Activated CD4-positive, alpha-beta T cell treated with anti-CD3 and anti-CD28 coated beads, Interleukin-2, amount 10 ng/mL, durations not matched to agents 7 days and 5 days (primary cell): ENCODE results near the gene SH3BP4. TPM values are rescaled to one million over a fixed set of nuclear protein-coding genes. Genes with fewer than 3 reads are reported as not detected.

Experiments used
- CTCF ChIA-PET: fragments of 350-600 bp; sonication (Branson Sonifier 250); formaldehyde crosslinking; loops from one replicate; lab custom pipeline; 2021; ENCODE audit warnings: antibody characterized with exemption; lab: Charles Lee
- POLR2A ChIA-PET: fragments of 350-600 bp; sonication (Branson Sonifier 250); formaldehyde crosslinking; loops from one replicate; lab custom pipeline; 2021; ENCODE audit warnings: antibody characterized with exemption; lab: Charles Lee
- DNase-seq: peaks from one replicate; pipeline ENCODE4 v3.0.0-alpha.2; 2020
- H3K27ac Mint-ChIP-seq: one replicate; pipeline ENCODE4 v1.8.0; 2021; ENCODE audit warnings: mild to moderate bottlenecking, moderate library complexity, mixed read lengths
- H3K27me3 Mint-ChIP-seq: one replicate; pipeline ENCODE4 v1.8.0; 2021; ENCODE audit warnings: mixed read lengths
- H3K36me3 Mint-ChIP-seq: one replicate; pipeline ENCODE4 v1.8.0; 2021; ENCODE audit warnings: low read depth, mixed read lengths
- H3K4me1 Mint-ChIP-seq: one replicate; pipeline ENCODE4 v1.8.0; 2021; ENCODE audit warnings: mixed read lengths
- H3K4me3 Mint-ChIP-seq: one replicate; pipeline ENCODE4 v1.8.0; 2021; ENCODE audit warnings: mild to moderate bottlenecking, moderate library complexity, mixed read lengths
- H3K9me3 Mint-ChIP-seq: one replicate; pipeline ENCODE4 v1.8.0; 2021; ENCODE audit warnings: mixed read lengths
- total RNA-seq, 2 experiments: library from RNA; stranded (reverse); gene quantifications; one replicate each; pipeline ENCODE4 v1.2.3, GENCODE V29; 2021

The SH3BP4 gene, protein sequence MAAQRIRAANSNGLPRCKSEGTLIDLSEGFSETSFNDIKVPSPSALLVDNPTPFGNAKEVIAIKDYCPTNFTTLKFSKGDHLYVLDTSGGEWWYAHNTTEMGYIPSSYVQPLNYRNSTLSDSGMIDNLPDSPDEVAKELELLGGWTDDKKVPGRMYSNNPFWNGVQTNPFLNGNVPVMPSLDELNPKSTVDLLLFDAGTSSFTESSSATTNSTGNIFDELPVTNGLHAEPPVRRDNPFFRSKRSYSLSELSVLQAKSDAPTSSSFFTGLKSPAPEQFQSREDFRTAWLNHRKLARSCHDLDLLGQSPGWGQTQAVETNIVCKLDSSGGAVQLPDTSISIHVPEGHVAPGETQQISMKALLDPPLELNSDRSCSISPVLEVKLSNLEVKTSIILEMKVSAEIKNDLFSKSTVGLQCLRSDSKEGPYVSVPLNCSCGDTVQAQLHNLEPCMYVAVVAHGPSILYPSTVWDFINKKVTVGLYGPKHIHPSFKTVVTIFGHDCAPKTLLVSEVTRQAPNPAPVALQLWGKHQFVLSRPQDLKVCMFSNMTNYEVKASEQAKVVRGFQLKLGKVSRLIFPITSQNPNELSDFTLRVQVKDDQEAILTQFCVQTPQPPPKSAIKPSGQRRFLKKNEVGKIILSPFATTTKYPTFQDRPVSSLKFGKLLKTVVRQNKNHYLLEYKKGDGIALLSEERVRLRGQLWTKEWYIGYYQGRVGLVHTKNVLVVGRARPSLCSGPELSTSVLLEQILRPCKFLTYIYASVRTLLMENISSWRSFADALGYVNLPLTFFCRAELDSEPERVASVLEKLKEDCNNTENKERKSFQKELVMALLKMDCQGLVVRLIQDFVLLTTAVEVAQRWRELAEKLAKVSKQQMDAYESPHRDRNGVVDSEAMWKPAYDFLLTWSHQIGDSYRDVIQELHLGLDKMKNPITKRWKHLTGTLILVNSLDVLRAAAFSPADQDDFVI
- total RNA-seq = not detected

DNA sequence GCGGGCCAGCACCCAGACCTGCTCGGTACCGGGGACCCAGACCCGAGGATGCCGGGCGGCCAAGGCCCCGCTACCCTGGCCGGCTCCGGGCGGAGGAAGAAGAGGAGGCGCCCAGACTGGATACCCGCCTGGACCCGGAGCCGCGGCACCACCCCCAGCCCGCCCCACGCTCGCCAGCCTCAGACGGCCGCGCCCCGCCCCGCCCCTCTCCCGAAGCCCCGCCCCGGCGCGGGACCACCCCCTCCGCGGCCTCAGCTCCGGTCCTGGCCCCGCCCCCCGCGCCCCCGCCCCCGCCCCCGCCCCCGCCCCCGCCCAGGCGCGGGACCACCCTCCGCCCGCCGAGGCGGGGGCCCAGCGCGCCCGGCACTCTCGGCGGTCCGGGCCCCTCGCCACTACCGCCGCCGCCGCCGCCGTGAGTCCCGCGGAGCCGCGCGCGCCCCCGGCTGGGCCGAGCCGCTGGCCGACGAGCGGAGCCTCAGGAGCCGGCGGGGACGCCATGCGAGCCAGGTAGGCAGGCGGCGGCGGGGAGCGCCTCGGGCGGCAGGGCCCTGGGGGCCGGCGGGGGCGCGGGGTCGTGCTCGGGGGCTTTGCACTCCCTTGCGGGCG, at the start of gene SH3BP4:
SH3BP4 (plus strand) TSS at position 354 of the 606 bp plus-strand sequence. CDS start 82,986 bp downstream, outside the sequence.
- DNase-seq = peak; percentile 42
- no peaks in the 10 kb centered on the region for H3K9me3 Mint-ChIP-seq

DNA sequence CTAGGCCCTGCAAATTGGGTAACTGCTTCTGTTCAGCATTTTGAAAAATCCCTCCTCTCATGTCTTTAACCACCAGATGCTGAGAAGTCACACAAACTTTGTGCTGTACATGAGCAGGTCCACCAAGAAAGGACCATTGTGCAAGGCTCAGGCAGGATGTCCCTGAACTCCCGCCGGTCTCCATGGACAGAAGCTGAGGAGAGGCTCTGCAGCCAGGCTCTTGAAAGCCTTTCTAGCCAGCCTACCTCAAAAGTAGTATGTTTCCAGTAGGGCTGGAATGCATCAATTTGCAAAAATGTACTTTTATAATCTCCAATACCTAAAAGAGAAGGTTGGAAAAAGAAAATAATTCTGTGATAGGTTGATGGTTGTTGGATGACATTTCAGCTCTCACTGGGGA, 47.0 kb upstream of the SH3BP4 start:
- Mint-ChIP-seq H3K9me3 (no peaks in the 10 kb centered on the region), H3K4me1 (no peaks in the 10 kb centered on the region), H3K27ac (no peak overlapping the region), H3K4me3 (no peak overlapping the region), H3K36me3 (no peaks in the 10 kb centered on the region), H3K27me3 (no peaks in the 10 kb centered on the region)
- POLR2A ChIA-PET = interaction anchor here (0.6 kb wide), 1 partner anchor 45 kb away, joined by 4 read pairs; no protein-coding TSS in a partner anchor
- CTCF ChIA-PET = no interaction called here
- no peak for DNase-seq

More for the DNA sequence above, at the start of gene SH3BP4:
- Mint-ChIP-seq H3K36me3 (no peaks in the 10 kb centered on the region), H3K4me1 (peaks cover 7% of the 10 kb centered on the region), H3K27ac (no peak within 1 kb of the TSS), H3K27me3 (peaks cover 79% of the 10 kb centered on the region), H3K4me3 (peak within 1 kb of the TSS; percentile 73)
- ChIA-PET POLR2A (no interaction called here), CTCF (no interaction called here)

DNA sequence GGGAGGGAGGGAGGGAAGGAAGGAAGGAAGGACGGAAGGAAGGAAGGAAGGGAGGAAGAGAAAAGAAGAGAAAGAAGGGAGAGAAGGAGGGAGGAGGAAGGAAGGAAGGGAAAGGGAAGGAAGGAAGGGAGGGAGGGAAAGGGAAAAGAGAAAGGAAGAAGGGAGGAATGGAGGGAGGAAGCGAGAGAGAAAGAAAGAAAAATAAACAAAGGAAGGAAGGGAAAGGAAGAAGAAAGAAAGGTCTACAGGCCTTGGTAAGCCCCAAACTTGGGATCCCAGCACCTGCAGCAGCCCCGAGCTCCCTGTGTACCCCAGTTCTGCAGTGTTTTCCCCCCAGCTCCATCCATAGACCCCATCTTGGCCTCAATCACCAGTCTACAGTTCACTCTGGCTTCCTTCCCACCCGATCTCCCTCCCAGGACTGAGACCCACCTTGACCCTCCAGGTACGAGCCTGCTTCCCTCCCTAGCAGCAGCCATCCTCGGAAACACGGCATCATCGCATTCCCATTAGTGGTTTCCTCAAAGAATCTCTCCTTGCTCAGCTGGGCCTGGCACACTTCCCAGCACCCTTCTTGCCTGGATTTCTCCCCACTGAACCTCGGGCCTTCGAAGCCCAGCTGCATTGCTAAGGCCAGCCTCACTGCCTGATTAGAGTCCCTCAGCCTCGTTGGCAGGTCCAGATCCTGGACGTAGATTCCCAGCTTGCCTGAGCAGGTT, 46.1 kb upstream of the SH3BP4 start:
- POLR2A ChIA-PET = interaction anchor here (0.6 kb wide), 1 partner anchor 44 kb away, joined by 4 read pairs; no protein-coding TSS in a partner anchor
- CTCF ChIA-PET = no interaction called here
- no peak for DNase-seq
- Mint-ChIP-seq H3K9me3 (no peaks in the 10 kb centered on the region), H3K4me3 (no peak overlapping the region), H3K27ac (no peak overlapping the region), H3K27me3 (no peaks in the 10 kb centered on the region), H3K36me3 (no peaks in the 10 kb centered on the region), H3K4me1 (no peaks in the 10 kb centered on the region)

DNA sequence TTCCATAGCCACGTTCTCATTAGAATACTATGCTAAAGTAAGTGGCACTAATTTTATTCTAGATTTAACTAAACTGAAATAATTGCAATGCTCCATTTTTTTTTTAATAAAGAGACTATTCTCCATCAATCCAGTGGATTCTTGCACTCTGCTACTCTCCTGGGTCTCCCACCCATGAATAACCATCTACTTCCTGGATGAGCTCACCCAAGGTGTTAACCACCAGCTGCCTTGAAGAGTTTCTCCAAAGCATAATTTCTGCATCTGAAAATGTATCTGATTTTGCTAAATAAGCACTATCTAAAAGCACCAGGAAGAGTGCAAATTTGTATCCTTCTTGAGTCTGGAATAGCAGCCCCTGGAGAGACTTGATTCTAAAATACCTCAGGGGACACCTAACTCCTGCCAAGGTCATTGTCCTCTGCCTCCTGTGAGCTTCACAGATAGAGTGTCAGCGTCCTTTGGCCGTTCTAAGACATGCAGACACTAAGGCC, 41.6 kb upstream of the SH3BP4 start:
- ChIA-PET CTCF (interaction anchor here (1.4 kb wide), 1 partner anchor 10 kb away, joined by 3 read pairs; no protein-coding TSS in a partner anchor), POLR2A (no interaction called here)
- Mint-ChIP-seq H3K9me3 (no peaks in the 10 kb centered on the region), H3K36me3 (no peaks in the 10 kb centered on the region), H3K27me3 (no peaks in the 10 kb centered on the region), H3K4me1 (no peaks in the 10 kb centered on the region), H3K27ac (no peak overlapping the region), H3K4me3 (no peak overlapping the region)
- DNase-seq = no peak

DNA sequence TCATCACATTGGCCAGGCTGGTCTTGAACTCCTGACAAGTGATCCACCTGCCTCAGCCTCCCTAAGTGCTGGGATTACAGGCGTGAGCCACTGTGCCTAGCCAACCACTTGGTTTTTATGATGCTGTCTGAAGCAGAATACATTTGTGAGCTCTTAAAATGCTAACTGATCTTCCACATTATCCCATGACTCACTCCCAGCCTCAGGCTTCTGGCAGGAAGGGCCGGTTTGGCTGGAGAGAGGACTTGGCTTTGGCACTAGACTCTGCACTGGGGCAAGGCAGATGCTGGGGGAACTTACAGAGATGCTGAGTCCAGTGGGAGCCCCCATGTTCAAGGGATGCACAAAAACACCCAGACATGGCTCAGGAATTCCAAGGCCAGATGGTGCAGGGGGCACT, 40.5 kb upstream of the SH3BP4 start:
- no peak for DNase-seq
- H3K4me1 Mint-ChIP-seq = no peaks in the 10 kb centered on the region
- CTCF ChIA-PET = interaction anchor here (1.4 kb wide), 1 partner anchor 11 kb away, joined by 3 read pairs; no protein-coding TSS in a partner anchor

DNA sequence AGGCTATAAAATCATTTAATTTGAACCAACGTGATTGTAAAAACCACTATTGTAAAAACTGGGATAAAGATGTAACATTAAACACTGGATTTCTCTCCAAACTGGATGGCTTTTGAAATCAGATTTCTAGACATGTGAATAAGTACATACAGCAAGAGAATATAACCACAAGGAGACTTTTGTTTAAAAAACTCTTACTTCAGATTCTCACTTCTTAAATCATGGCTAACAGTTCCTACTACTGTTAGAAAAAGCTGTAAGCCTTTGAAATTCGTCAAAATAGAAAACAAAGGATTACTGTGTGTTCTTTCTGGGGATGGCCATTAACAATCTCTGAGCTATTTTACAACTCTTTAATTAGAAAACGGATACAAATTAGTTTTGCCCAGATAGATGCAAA, 39.4 kb upstream of the SH3BP4 start:
- no peaks in the 10 kb centered on the region for H3K9me3 Mint-ChIP-seq
- no peaks in the 10 kb centered on the region for H3K36me3 Mint-ChIP-seq
- ChIA-PET POLR2A (no interaction called here), CTCF (no interaction called here)
- H3K27me3 Mint-ChIP-seq = no peaks in the 10 kb centered on the region
- no peak overlapping the region for H3K27ac Mint-ChIP-seq
- no peaks in the 10 kb centered on the region for H3K4me1 Mint-ChIP-seq
- no peak overlapping the region for H3K4me3 Mint-ChIP-seq
- no peak for DNase-seq

More for the DNA sequence above, 40.5 kb upstream of the SH3BP4 start:
- Mint-ChIP-seq H3K27me3 (no peaks in the 10 kb centered on the region), H3K4me3 (no peak overlapping the region), H3K36me3 (no peaks in the 10 kb centered on the region), H3K9me3 (no peaks in the 10 kb centered on the region), H3K27ac (no peak overlapping the region)
- POLR2A ChIA-PET = no interaction called here

DNA sequence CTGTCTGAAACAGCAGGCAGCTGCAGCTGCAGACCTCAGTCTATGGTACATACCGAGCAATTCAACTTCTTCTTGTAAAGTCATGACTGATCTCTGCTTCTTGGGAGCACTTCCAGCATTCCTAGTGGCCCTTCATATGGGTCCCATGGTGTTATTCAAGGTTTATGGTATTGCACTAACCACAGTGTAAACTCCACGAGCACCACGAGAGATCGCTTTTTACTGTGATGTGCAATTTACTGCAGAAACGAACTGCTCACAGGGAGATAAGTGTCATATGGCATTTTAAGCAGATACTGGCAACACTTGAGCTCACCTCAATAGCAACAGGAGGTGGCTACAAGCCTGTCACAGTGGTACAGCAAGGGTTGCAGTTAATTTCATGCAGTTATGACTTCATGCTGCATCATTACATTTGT, 38.6 kb upstream of the SH3BP4 start:
- CTCF ChIA-PET = no interaction called here
- Mint-ChIP-seq H3K36me3 (no peaks in the 10 kb centered on the region), H3K4me3 (no peak overlapping the region), H3K27ac (no peak overlapping the region), H3K9me3 (no peaks in the 10 kb centered on the region), H3K27me3 (no peaks in the 10 kb centered on the region), H3K4me1 (no peaks in the 10 kb centered on the region)
- no peak for DNase-seq
- POLR2A ChIA-PET = no interaction called here

DNA sequence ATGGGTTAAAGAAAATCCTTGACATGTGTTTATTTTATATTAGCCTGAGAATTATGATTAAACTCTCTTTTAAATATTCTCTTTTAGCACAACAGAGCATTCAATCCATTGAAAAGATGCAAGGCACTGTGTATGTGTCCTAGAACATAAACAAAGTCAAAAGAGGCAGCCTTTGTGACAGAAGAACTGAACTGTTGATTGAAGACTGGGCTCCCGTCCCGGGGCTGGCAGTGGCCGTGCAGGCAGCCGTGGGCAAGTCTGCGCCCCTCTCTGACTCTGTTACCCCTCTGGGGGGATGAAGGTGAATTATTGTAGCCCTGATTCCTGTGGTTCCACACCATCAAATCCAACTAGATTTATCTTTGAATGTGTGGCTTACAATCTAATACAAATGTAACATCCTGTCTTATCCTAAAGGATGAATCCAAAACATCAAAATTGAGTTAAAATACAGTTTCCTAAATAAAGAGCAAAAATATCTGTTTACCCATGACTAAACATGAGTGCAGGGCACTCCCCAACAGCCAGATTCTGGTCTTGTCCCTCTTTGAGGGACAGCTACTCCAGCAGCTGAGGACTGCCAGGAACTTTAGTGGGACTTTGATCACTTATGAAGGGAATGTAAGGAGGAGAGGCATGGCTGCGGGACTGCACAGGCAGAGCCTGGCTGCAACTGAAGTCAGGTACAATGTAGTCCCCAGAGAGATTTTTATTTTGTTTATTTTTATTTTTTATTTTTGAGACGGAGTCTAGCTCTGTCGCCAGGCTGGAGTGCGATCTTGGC, 37.3 kb upstream of the SH3BP4 start:
- no peak for DNase-seq
- H3K4me3 Mint-ChIP-seq = no peak overlapping the region
- no peak overlapping the region for H3K27ac Mint-ChIP-seq
- no peaks in the 10 kb centered on the region for H3K9me3 Mint-ChIP-seq
- H3K4me1 Mint-ChIP-seq = no peaks in the 10 kb centered on the region
- H3K36me3 Mint-ChIP-seq = no peaks in the 10 kb centered on the region
- peaks cover 1% of the 10 kb centered on the region for H3K27me3 Mint-ChIP-seq
- POLR2A ChIA-PET = no interaction called here
- CTCF ChIA-PET = no interaction called here

DNA sequence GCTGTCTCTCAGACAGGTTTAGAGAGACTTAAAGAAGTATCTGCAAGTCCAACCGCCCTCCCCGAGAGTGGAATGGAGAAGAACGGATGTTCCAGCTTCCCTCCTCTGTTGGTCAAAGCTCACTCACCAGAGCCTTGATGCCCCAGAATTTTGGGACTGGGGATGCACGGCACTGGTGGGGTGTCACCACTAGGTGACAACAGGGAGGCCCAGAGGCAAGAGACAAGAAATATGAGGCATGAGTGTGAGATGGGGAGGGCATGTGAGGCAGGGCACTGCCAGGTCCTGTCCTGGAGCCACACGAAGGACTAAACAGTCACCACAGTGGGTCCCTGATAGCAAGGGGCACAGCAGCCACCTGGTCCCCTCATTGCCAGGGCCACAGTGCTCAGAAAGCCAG, 35.1 kb upstream of the SH3BP4 start:
- Mint-ChIP-seq H3K36me3 (no peaks in the 10 kb centered on the region), H3K4me3 (no peak overlapping the region), H3K27me3 (peaks cover 2% of the 10 kb centered on the region), H3K4me1 (no peaks in the 10 kb centered on the region), H3K27ac (no peak overlapping the region), H3K9me3 (no peaks in the 10 kb centered on the region)
- DNase-seq = no peak
- ChIA-PET CTCF (no interaction called here), POLR2A (no interaction called here)

DNA sequence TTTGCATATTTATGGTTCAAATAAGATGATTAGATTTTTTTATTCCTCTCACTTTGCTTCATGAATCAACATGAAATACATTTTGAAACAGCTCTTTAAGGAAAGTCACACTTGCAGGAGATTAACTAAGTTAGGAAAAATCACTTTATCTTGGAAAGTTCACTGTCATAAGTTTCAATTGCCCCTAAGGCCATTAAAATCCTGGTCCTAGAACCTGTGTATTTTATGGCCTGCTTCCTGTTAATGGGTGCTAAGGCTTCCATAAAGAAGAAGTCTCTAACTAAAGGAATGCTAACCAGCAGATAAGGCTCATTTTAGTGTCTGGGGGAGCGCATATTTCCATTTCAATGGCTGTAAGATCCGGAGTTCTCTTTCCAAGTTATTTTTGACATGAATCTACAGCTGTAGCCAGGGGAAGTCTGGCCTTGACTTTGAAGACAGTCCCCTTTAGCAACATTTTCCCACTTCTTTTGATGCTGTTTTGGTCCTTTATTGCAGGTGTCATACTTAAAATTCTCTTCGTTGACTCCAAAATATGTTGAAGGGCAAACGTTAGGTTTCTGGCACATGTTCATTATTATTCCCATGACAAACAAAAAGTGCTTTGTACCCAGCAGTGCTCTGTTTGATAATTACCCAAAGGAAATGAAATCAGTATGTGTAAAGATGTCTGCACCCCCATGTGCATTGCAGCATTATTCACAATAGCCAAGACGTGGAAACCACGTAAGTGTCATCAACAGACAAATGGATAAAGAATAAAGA, 34.4 kb upstream of the SH3BP4 start:
- POLR2A ChIA-PET = no interaction called here
- no peak overlapping the region for H3K27ac Mint-ChIP-seq
- CTCF ChIA-PET = no interaction called here
- peaks cover 4% of the 10 kb centered on the region for H3K27me3 Mint-ChIP-seq
- H3K4me1 Mint-ChIP-seq = no peaks in the 10 kb centered on the region
- no peak for DNase-seq
- H3K4me3 Mint-ChIP-seq = no peak overlapping the region
- H3K9me3 Mint-ChIP-seq = no peaks in the 10 kb centered on the region
- H3K36me3 Mint-ChIP-seq = no peaks in the 10 kb centered on the region

DNA sequence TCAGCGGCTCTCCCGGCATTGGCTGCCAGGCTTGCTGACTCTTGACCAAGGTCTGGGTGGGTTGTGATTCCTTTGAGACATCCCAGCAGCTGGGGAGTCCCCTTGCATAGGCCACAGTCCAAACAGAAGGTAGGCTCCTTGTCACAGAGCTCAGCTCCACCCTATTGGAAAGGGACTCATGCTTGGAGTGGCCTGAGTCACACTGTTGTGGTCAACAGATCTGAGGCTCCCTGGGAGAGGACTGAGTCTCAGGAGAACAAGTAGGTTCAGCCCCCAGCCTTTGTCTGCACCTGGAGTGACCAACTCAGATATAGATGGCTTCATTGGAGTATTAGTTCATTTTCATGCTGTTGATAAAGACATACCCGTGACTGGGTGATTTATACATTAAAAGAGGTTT, 32.1 kb upstream of the SH3BP4 start:
- H3K27ac Mint-ChIP-seq = no peak overlapping the region
- CTCF ChIA-PET = no interaction called here
- no peaks in the 10 kb centered on the region for H3K36me3 Mint-ChIP-seq
- H3K4me1 Mint-ChIP-seq = no peaks in the 10 kb centered on the region
- POLR2A ChIA-PET = no interaction called here
- no peak for DNase-seq
- no peak overlapping the region for H3K4me3 Mint-ChIP-seq
- H3K9me3 Mint-ChIP-seq = no peaks in the 10 kb centered on the region
- peaks cover 14% of the 10 kb centered on the region for H3K27me3 Mint-ChIP-seq
